ENCODE data around the gene MBD3. TPM values are rescaled to one million over a fixed set of nuclear protein-coding genes. Genes with fewer than 3 reads are reported as not detected.

The MBD3 gene
- total RNA-seq, 1 donor from 2014 or later = 140 TPM

DNA sequence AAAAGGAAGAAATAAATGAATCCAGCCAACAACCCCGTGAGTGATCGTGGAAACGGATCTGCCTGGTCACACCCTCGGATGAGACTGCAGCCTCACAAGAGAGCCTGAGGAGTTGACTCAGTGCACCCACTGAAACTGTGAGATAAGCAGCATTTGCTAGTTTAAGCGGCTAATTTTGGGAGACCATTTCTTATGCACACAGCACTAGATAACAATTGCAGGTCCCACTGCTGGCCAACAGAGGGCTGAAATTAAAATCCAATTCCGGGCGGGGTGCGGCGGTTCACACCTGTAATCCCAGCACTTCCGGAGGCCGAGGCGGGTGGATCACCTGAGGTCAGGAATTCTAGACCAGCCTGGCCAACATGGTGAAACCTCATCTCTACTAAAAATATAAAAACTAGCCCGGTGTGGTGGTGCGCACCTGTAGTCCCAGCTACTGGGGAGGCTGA is 9.0 kb upstream of the MBD3 start:
- no peaks in the 10 kb centered on the region for H3K9me3 Mint-ChIP-seq
- peaks cover 12% of the 10 kb centered on the region for H3K4me1 Mint-ChIP-seq
- no peak for DNase-seq
- H3K36me3 Mint-ChIP-seq (ENCODE audit: low read depth) = peaks cover 30% of the 10 kb centered on the region
- intact Hi-C loops (cut with micrococcal nuclease) = no loop called here
- H3K27ac Mint-ChIP-seq = no peak overlapping the region
- no peaks in the 10 kb centered on the region for H3K27me3 Mint-ChIP-seq
- no peak overlapping the region for H3K4me3 Mint-ChIP-seq

GRCh38 chr19:1599460-1599846 is 6.8 kb upstream of the MBD3 start:
- no peak for DNase-seq
- no peaks in the 10 kb centered on the region for H3K27me3 Mint-ChIP-seq
- peaks cover 41% of the 10 kb centered on the region for H3K36me3 Mint-ChIP-seq (ENCODE audit: low read depth)
- H3K9me3 Mint-ChIP-seq = no peaks in the 10 kb centered on the region
- intact Hi-C loops (cut with micrococcal nuclease) = no loop called here
- H3K4me1 Mint-ChIP-seq = peaks cover 4% of the 10 kb centered on the region
- no peak overlapping the region for H3K4me3 Mint-ChIP-seq
- no peak overlapping the region for H3K27ac Mint-ChIP-seq

DNA sequence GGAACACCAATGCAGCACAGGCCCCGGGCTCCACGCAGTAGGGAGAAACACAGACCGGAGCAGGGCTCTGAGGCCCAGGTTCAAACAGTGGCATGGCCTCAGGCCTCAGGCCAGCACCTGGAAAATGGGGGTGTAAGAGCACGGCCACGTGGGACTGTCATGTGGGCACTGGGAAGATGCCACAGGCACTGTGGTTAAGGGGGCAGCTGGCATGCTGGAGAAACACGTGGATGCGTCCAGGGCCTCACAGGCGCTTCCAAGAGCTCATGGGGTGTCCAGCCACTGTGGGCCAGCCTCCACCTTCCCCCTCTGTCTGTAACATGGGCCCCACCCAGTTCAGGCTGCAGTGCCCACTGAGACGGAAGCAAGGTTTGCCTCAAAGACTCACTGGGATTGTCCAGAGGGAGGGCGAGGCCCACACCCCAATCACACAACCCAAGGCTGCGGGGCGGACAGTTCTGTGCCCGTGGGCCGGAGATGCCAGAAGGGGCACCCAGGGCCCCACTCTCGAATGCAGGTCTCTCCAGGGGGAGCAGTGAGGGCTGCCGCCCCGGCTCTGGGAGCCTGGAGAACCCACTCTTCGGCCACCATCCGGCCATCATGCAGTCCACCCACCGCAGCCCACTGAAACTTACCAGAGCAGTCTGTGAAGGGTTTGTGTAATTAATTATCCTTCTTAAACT is 6.3 kb upstream of the MBD3 start:
- peaks cover 38% of the 10 kb centered on the region for H3K36me3 Mint-ChIP-seq (ENCODE audit: low read depth)

DNA sequence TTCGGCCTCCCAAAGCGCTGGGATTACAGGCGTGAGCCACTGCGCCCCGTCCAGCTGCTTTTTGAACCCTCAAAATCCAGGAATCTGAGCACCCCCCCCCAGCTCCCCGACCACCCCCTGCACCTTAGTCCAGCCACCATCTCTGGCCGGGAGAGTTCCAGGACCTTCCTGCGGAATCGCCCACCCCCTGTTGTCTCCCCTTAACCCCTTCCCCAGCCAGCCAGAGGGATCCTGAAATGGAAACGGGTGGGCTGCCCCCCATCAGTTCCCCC is 772 bp upstream of the MBD3 start:
- H3K27ac Mint-ChIP-seq = peak overlapping the region; percentile 87
- peak overlapping the region; percentile 91 for H3K4me3 Mint-ChIP-seq

More for the DNA sequence above, 6.3 kb upstream of the MBD3 start:
- H3K4me3 Mint-ChIP-seq = no peak overlapping the region
- peak; percentile 54 for DNase-seq
- no peaks in the 10 kb centered on the region for H3K9me3 Mint-ChIP-seq
- intact Hi-C loops (cut with micrococcal nuclease) = no loop called here
- H3K4me1 Mint-ChIP-seq = peaks cover 4% of the 10 kb centered on the region
- H3K27me3 Mint-ChIP-seq = no peaks in the 10 kb centered on the region
- H3K27ac Mint-ChIP-seq = no peak overlapping the region

GRCh38 chr19:1592024-1592754 is 476 bp downstream of the MBD3 start:
- H3K36me3 Mint-ChIP-seq (ENCODE audit: low read depth) = peaks cover 27% of the 10 kb centered on the region
- no peaks in the 10 kb centered on the region for H3K9me3 Mint-ChIP-seq
- intact Hi-C loops (cut with micrococcal nuclease) = loop anchor here (1.0 to 5.0 kb wide), 4 partner anchors 13 to 220 kb away; partner anchors contain the start of genes ATP8B3, DAZAP1, TCF3 and UQCR11
- H3K27ac Mint-ChIP-seq = peak overlapping the region; percentile 91
- peaks cover 17% of the 10 kb centered on the region for H3K4me1 Mint-ChIP-seq
- peak overlapping the region; percentile 95 for H3K4me3 Mint-ChIP-seq
- DNase-seq = peak; percentile 96
- no peaks in the 10 kb centered on the region for H3K27me3 Mint-ChIP-seq

More for the DNA sequence above, 772 bp upstream of the MBD3 start:
- Mint-ChIP-seq H3K4me1 (peaks cover 17% of the 10 kb centered on the region), H3K36me3 (ENCODE audit: low read depth) (peaks cover 35% of the 10 kb centered on the region), H3K27me3 (no peaks in the 10 kb centered on the region), H3K9me3 (no peaks in the 10 kb centered on the region)
- DNase-seq = no peak
- intact Hi-C loops (cut with micrococcal nuclease) = loop anchor here (5.0 kb wide), 2 partner anchors 59 to 219 kb away; partner anchors contain the start of genes ATP8B3 and TCF3

DNA sequence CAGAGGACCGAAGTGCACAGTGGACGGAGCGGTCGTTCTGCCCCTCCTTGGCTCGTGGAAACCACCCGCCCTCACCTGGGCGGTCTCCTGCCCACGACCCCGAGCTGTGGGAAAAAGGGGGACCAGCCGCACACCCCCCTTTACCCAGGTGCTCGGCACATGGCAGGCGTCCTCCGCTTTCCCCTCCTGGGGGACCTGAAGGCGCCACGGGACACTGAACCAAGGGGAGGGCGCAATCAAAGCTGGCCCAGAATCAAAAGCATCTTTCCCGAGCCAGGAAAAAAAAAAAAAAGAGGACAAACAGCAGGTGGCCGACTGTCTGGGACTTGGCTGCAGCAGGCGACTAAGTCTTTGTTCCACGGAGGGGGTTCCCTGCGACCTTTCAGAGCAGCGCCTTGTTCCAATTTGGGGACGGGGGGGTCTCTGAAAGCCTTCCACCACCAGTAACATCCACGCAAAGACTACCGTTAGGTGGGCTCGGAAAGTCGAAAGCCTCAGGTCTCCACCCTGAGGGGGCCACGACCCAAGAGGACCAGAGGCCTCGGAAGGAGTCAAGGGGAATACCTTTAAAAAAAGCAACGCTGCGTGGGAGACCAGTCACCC is 1.1 kb downstream of the MBD3 start:
- peak overlapping the region; percentile 95 for H3K4me3 Mint-ChIP-seq
- DNase-seq = no peak
- H3K36me3 Mint-ChIP-seq (ENCODE audit: low read depth) = peaks cover 25% of the 10 kb centered on the region
- no peaks in the 10 kb centered on the region for H3K27me3 Mint-ChIP-seq
- H3K27ac Mint-ChIP-seq = peak overlapping the region; percentile 91
- H3K4me1 Mint-ChIP-seq = peaks cover 17% of the 10 kb centered on the region
- intact Hi-C loops (cut with micrococcal nuclease) = loop anchor here (1.0 to 5.0 kb wide), 4 partner anchors 14 to 221 kb away; partner anchors contain the start of genes ATP8B3, DAZAP1, TCF3 and UQCR11
- no peaks in the 10 kb centered on the region for H3K9me3 Mint-ChIP-seq

DNA sequence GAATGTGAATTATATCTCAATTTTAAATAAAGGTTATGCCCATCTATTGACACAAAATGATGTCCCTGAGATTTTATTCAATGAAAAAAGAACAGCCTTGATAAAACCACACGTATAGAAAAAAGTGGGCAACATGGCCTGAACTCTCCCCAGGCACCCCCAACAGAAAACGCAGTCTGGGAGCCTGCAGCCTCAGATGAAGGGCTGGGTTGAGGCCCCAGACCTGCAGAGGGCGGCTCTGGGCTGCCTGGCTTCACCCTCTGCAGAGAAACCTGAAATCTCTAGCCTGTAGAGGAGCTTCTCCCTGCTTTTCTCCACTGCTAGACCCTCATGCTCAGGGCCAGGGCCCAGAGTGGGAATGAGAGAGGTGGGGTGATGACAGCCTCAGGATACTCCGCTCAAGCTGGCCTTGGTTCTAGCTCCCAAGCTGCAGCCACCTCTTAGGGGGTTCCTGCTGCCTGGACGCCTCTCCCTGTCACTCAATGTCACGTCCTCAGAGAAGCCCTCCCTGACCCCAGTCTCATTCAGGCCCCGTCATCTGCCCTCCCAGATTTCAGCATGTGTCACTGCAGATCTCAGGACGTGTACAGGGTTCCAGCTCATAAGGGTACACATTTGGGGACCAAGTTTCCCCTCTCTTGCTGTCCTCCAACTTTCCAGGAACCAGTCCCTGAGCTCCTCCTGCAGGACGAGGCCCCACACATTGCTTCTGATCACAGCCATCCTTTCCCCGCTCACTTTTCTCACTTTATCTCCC is 1.8 kb downstream of the MBD3 start:
- H3K4me3 Mint-ChIP-seq = peak overlapping the region; percentile 95
- H3K36me3 Mint-ChIP-seq (ENCODE audit: low read depth) = peaks cover 28% of the 10 kb centered on the region
- peak; percentile 81 for DNase-seq
- peak overlapping the region; percentile 91 for H3K27ac Mint-ChIP-seq
- H3K9me3 Mint-ChIP-seq = no peaks in the 10 kb centered on the region
- H3K4me1 Mint-ChIP-seq = peaks cover 17% of the 10 kb centered on the region
- intact Hi-C loops (cut with micrococcal nuclease) = loop anchor here (5.0 kb wide), 2 partner anchors 61 to 221 kb away; partner anchors contain the start of genes ATP8B3 and TCF3
- no peaks in the 10 kb centered on the region for H3K27me3 Mint-ChIP-seq

- Mint-ChIP-seq H3K4me3 (no peak overlapping the region), H3K9me3 (no peaks in the 10 kb centered on the region), H3K4me1 (peaks cover 12% of the 10 kb centered on the region), H3K27ac (no peak overlapping the region), H3K27me3 (no peaks in the 10 kb centered on the region), H3K36me3 (ENCODE audit: low read depth) (peaks cover 36% of the 10 kb centered on the region)
- no peak for DNase-seq
- intact Hi-C loops (cut with micrococcal nuclease) = no loop called here
Measured at GRCh38 chr19:1587872-1588271, 4.8 kb downstream of the MBD3 start.

DNA sequence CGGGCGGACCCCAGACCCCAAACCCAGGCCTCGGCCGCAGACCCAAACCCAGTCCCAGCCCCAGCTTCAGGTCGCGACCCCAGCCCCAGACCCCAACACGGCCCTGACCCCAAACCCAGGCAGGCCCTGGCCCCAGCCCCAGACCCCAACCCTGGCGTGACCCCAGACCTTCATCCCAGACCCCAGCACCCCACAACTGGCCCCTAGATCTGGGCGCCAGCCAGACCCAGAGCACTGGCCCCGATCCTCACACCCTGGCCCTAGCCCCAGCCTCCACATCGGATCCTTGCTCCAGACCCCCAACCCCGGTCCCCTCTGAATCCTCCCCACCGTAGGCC is 7.5 kb downstream of the MBD3 start:
- peaks cover 34% of the 10 kb centered on the region for H3K36me3 Mint-ChIP-seq (ENCODE audit: low read depth)
- no peaks in the 10 kb centered on the region for H3K27me3 Mint-ChIP-seq
- no peak for DNase-seq
- peaks cover 3% of the 10 kb centered on the region for H3K4me1 Mint-ChIP-seq
- intact Hi-C loops (cut with micrococcal nuclease) = no loop called here
- H3K27ac Mint-ChIP-seq = no peak overlapping the region
- no peak overlapping the region for H3K4me3 Mint-ChIP-seq
- H3K9me3 Mint-ChIP-seq = no peaks in the 10 kb centered on the region

GRCh38 chr19:1584500-1585242 is 8.0 kb downstream of the MBD3 start:
- peaks cover 2% of the 10 kb centered on the region for H3K4me1 Mint-ChIP-seq
- H3K36me3 Mint-ChIP-seq (ENCODE audit: low read depth) = peaks cover 35% of the 10 kb centered on the region
- no peaks in the 10 kb centered on the region for H3K9me3 Mint-ChIP-seq
- no peak for DNase-seq
- H3K4me3 Mint-ChIP-seq = no peak overlapping the region
- H3K27ac Mint-ChIP-seq = no peak overlapping the region
- H3K27me3 Mint-ChIP-seq = no peaks in the 10 kb centered on the region
- intact Hi-C loops (cut with micrococcal nuclease) = no loop called here

DNA sequence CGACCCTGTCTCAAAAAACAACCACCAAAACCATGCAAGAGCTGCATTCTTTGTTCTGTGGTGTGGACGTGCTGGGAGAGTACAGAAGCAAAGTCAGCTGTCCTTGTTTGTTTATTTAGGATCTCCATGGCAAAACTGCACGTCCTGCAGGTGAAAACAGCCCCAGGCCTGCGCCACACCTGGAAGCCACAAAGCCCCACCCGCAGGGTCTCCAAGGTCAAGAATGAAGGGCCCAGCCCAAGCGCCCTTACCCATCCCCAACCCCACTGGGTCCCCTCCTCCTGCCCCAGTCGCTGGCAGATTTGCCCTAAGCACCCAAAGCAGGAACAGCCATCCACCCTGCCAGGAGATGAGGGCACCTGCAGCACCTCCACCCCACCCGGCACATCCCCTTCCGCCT is 10.5 kb downstream of the MBD3 start:
- Mint-ChIP-seq H3K36me3 (ENCODE audit: low read depth) (peaks cover 41% of the 10 kb centered on the region), H3K27ac (no peak overlapping the region), H3K4me3 (no peak overlapping the region), H3K9me3 (no peaks in the 10 kb centered on the region), H3K4me1 (no peaks in the 10 kb centered on the region), H3K27me3 (no peaks in the 10 kb centered on the region)
- intact Hi-C loops (cut with micrococcal nuclease) = no loop called here
- peak; percentile 52 for DNase-seq

- no peak for DNase-seq
- Mint-ChIP-seq H3K27me3 (no peaks in the 10 kb centered on the region), H3K27ac (no peak overlapping the region), H3K9me3 (no peaks in the 10 kb centered on the region), H3K4me3 (no peak overlapping the region), H3K36me3 (ENCODE audit: low read depth) (peaks cover 37% of the 10 kb centered on the region), H3K4me1 (no peaks in the 10 kb centered on the region)
- intact Hi-C loops (cut with micrococcal nuclease) = no loop called here
Measured at GRCh38 chr19:1580957-1581356, 11.7 kb downstream of the MBD3 start.

GRCh38 chr19:1580382-1580781 is 12.3 kb downstream of the MBD3 start:
- no peaks in the 10 kb centered on the region for H3K9me3 Mint-ChIP-seq
- no peak overlapping the region for H3K27ac Mint-ChIP-seq
- DNase-seq = no peak
- peaks cover 35% of the 10 kb centered on the region for H3K36me3 Mint-ChIP-seq (ENCODE audit: low read depth)
- H3K4me1 Mint-ChIP-seq = no peaks in the 10 kb centered on the region
- no peak overlapping the region for H3K4me3 Mint-ChIP-seq
- intact Hi-C loops (cut with micrococcal nuclease) = no loop called here
- H3K27me3 Mint-ChIP-seq = no peaks in the 10 kb centered on the region

Data from activated CD4-positive, alpha-beta T cell treated with anti-CD3 and anti-CD28 coated beads, Interleukin-2, amount 10 ng/mL, durations not matched to agents 24 days and 14 days (primary cell).